Large intestine (tissue), 3 donors: ENCODE measurements around the gene COL20A1. TPM values are rescaled to one million over a fixed set of nuclear protein-coding genes. Genes with fewer than 3 reads are reported as not detected.

Experiments used
- DNase-seq, 2 donors: peaks; one replicate each; pipeline versions ENCODE4 v3.0.0 to v3.0.0-alpha.2; 2013
- H3K27ac ChIP-seq: one replicate; pipeline ENCODE4 v1.5.1; 2013; ENCODE audit warnings: low read length
- H3K27me3 ChIP-seq: 2 replicates; pipeline ENCODE4 v1.6.1; 2013; ENCODE audit warnings: low read length; ENCODE audit not compliant: control insufficient read depth, insufficient read depth
- H3K36me3 ChIP-seq: 2 replicates; pipeline ENCODE4 v1.6.1; 2013; ENCODE audit warnings: low read length; ENCODE audit not compliant: control insufficient read depth, insufficient read depth
- H3K4me1 ChIP-seq: one replicate; pipeline ENCODE4 v1.6.1; 2013; ENCODE audit warnings: low read length; ENCODE audit not compliant: control insufficient read depth, insufficient read depth
- H3K4me3 ChIP-seq: one replicate; pipeline ENCODE4 v1.5.1; 2013; ENCODE audit warnings: low read length
- H3K9me3 ChIP-seq: one replicate; pipeline ENCODE4 v1.6.1; 2013; ENCODE audit warnings: mild to moderate bottlenecking, low read depth, low read length, moderate library complexity; ENCODE audit not compliant: control insufficient read depth
- WGBS: methylation state at CpG from one replicate; pipeline ENCODE4 v1.1.5; 2013; ENCODE audit warnings: low lambda C conversion rate; ENCODE audit not compliant: insufficient coverage; 5-methylcytosine and 5-hydroxymethylcytosine counted together
- polyA plus RNA-seq: library from polyadenylated mRNA; unstranded; fragments of 120-200 nt; gene quantifications from one replicate; pipeline ENCODE4 v1.2.1, GENCODE V29; 2013

Gene COL20A1
- polyA plus RNA-seq, 1 donor = 7.2 TPM

DNA sequence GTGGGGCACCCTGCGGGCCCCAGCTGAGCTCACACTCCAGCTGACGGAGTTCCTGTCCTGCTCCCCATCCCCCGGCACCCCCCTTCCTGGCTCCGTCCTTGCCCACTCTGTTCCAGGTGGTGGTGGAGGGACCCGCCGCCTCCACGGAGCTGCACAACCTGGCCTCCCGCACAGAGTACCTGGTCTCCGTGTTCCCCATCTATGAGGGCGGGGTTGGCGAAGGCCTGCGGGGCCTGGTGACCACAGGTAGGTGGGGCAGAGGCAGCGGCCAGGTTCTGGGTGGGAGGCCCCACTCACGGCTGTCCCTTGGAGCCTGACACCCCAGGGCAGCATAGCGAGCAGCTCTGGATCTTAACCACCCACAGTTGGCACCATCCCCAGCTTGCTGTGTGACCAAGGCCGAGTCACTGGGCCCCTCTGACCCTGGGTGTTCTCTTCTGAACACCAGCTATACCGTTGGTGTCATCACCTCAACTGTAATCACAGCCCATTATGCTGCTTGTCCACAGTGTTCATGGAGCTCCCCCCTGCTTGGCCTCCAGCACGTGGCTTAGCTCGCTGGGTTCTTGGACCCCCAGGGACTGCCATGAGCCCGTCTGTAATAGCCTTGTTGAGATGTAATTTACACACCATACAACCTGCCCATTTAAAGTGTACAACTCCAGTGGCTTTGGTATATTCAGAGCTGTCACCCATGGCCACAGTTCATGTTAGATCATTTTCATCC is 17.4 kb downstream of the COL20A1 start:
- Histone ChIP-seq H3K27ac (no peak overlapping the region), H3K4me3 (no peak overlapping the region), H3K36me3 (no peaks in the 10 kb centered on the region), H3K9me3 (no peaks in the 10 kb centered on the region), H3K27me3 (peaks cover 4% of the 10 kb centered on the region), H3K4me1 (no peaks in the 10 kb centered on the region)
- WGBS = no CpG with 5 or more reads among the region's 20 CpGs
- DNase-seq = no peak

- no peaks in the 10 kb centered on the region for H3K27me3 ChIP-seq
- no peak for DNase-seq
- H3K27ac ChIP-seq = no peak overlapping the region
- H3K36me3 ChIP-seq = no peaks in the 10 kb centered on the region
- no peaks in the 10 kb centered on the region for H3K9me3 ChIP-seq
- no peaks in the 10 kb centered on the region for H3K4me1 ChIP-seq
- H3K4me3 ChIP-seq = no peak overlapping the region
- WGBS = no CpG with 5 or more reads among the region's 29 CpGs
Observed at GRCh38 chr20:63311186-63311832, 18.3 kb downstream of the COL20A1 start.

- no peak overlapping the region for H3K4me3 ChIP-seq
- H3K27ac ChIP-seq = no peak overlapping the region
- WGBS = no CpG with 5 or more reads among the region's 18 CpGs
- no peaks in the 10 kb centered on the region for H3K27me3 ChIP-seq
- no peaks in the 10 kb centered on the region for H3K9me3 ChIP-seq
- no peaks in the 10 kb centered on the region for H3K4me1 ChIP-seq
- no peaks in the 10 kb centered on the region for H3K36me3 ChIP-seq
- no peak for DNase-seq
Observed at GRCh38 chr20:63311833-63312243, 18.9 kb downstream of the COL20A1 start.

DNA sequence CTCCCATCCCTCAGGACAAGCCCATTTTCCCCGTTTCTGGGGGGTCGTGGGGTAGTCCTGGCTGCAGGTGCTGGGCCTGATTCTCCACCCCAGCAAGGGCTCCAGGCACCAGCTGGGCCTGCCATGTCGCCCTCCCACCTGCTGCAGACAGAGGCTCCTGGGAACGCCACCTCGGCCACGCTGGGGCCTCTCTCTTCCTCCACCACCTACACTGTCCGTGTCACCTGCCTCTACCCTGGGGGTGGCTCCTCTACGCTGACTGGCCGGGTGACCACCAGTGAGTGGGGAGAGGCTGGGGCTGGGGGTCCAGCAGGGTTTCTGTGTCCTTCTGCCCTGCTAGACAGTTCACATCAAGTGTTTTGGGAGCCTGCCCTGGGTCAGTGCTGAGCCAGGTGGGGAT is 19.3 kb downstream of the COL20A1 start:
- no peak overlapping the region for H3K4me3 ChIP-seq
- no peaks in the 10 kb centered on the region for H3K27me3 ChIP-seq
- no peaks in the 10 kb centered on the region for H3K4me1 ChIP-seq
- no peaks in the 10 kb centered on the region for H3K36me3 ChIP-seq
- no peaks in the 10 kb centered on the region for H3K9me3 ChIP-seq
- no peak for DNase-seq
- no CpG with 5 or more reads among the region's 9 CpGs for WGBS
- no peak overlapping the region for H3K27ac ChIP-seq

DNA sequence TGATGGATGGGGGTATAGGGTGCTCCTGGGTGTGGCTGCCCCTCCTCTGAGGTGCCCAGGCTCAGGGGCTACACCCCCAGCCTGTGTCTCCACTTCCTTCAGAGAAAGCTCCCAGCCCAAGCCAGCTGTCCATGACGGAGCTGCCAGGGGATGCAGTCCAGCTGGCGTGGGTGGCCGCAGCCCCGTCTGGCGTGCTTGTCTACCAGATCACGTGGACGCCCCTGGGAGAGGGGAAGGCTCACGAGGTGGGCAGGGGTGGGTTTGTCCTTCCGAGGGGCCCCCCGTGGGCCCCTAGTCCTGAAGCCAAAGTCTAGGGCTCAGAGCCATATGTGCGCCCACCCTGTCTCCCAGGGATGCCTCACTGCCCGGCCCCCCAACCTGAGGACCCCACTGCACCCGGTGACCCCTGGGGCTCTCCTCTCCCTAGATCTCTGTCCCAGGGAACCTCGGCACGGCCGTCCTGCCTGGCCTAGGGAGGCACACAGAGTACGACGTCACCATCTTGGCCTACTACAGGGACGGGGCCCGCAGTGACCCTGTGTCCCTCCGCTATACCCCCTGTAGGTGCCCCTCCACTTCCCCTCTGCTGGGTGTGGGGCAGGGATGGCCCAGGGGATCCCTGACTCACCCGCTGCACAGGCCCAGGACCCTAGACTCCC is 19.8 kb downstream of the COL20A1 start:
- WGBS = no CpG with 5 or more reads among the region's 22 CpGs
- Histone ChIP-seq H3K4me1 (no peaks in the 10 kb centered on the region), H3K27ac (no peak overlapping the region), H3K36me3 (no peaks in the 10 kb centered on the region), H3K27me3 (no peaks in the 10 kb centered on the region), H3K4me3 (no peak overlapping the region), H3K9me3 (no peaks in the 10 kb centered on the region)
- DNase-seq = no peak

DNA sequence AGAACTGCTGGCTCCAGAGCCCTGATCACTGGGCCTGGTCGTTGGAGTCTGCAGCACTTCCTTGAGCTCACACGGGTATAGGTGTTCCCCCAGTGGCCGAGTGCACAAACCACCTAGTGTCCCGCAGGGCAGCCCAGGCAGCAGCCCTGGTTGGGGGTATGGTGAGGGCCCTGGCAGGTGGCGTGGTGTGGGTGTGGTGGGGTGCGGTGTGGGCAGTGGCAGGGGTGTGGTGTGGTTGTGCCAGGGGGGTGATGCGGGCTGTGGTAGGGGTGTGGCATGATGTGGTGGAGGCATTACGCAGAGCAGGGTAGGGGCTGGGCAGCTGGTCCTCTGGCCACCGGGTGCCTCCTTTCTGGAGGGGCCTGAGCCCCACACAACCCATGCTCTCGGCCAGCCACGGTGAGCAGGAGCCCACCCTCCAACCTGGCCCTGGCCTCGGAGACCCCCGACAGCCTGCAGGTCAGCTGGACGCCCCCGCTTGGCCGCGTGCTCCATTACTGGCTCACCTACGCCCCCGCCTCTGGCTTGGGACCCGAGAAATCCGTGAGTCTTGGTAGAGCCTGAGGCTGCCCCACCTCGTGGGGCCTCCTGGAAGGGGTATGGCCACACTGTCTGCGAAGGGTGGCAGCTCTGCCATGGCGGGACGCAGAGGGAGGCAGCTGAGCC is 20.5 kb downstream of the COL20A1 start:
- WGBS = no CpG with 5 or more reads among the region's 25 CpGs
- Histone ChIP-seq H3K36me3 (no peaks in the 10 kb centered on the region), H3K4me1 (no peaks in the 10 kb centered on the region), H3K27ac (no peak overlapping the region), H3K9me3 (no peaks in the 10 kb centered on the region), H3K4me3 (no peak overlapping the region), H3K27me3 (no peaks in the 10 kb centered on the region)
- DNase-seq = no peak

DNA sequence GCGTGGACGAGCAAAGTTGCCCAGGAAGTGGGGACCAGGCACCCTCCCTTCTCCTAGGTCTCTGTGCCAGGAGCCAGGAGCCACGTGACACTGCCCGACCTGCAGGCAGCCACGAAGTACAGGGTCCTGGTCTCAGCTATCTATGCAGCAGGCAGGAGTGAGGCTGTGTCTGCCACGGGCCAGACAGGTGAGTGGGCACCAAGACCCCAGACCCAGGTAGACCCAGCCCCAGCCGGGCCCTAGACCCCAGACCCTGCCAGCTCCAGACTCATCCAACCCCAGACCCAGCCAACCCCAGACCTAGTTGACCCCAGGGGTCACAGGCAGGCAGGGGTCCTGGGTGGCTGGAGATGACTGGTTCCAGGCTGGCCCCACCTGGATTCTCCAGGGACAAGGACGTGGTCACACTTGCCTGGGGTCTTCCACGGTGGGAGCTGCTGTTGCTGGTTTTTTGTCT is 21.1 kb downstream of the COL20A1 start:
- Histone ChIP-seq H3K27ac (no peak overlapping the region), H3K9me3 (no peaks in the 10 kb centered on the region), H3K4me1 (no peaks in the 10 kb centered on the region), H3K36me3 (no peaks in the 10 kb centered on the region), H3K27me3 (no peaks in the 10 kb centered on the region), H3K4me3 (no peak overlapping the region)
- no CpG with 5 or more reads among the region's 9 CpGs for WGBS
- no peak for DNase-seq

GRCh38 chr20:63314566-63315239 is 21.7 kb downstream of the COL20A1 start:
- no CpG with 5 or more reads among the region's 21 CpGs for WGBS
- H3K4me3 ChIP-seq = no peak overlapping the region
- no peak overlapping the region for H3K27ac ChIP-seq
- DNase-seq = no peak
- H3K9me3 ChIP-seq = no peaks in the 10 kb centered on the region
- no peaks in the 10 kb centered on the region for H3K4me1 ChIP-seq
- H3K36me3 ChIP-seq = no peaks in the 10 kb centered on the region
- H3K27me3 ChIP-seq = no peaks in the 10 kb centered on the region

DNA sequence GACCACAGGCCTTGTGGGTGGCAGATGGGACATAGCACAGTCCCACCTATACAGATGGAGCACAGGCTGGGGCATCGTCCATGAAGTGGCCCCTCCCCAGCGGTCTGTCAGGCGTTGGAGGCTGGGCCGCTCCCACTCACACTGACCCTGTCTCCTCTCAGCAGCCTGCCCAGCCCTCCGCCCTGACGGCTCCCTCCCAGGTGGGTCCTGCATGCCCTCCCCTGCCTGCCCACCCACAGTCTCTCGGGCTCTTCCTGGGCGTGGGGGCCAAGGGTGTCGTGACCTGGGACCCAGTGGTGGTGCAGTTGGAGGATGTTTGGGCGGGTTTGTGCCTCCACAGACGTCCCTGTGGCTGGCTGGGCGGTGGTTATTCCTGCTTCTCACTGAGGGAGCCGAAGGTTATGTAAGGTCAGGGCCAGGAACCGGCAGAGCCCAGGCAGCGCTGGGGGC is 22.3 kb downstream of the COL20A1 start:
- no CpG with 5 or more reads among the region's 15 CpGs for WGBS
- no peak overlapping the region for H3K4me3 ChIP-seq
- H3K9me3 ChIP-seq = no peaks in the 10 kb centered on the region
- H3K27me3 ChIP-seq = no peaks in the 10 kb centered on the region
- no peaks in the 10 kb centered on the region for H3K4me1 ChIP-seq
- no peak for DNase-seq
- no peak overlapping the region for H3K27ac ChIP-seq
- no peaks in the 10 kb centered on the region for H3K36me3 ChIP-seq
